NCI-H1930 (cell line): ENCODE measurements around the gene ZMAT3.
"Not testable (repeated sequence)": the region's sequence is repeated elsewhere in the genome, so short reads cannot be mapped to it uniquely, and the experiment has no call there.

ENCODE experiments used
- DNase-seq, 2 experiments: peaks; one replicate each; lab custom pipeline; 2025; lab: John Stamatoyannopoulos, UW

ZMAT3 gene, protein sequence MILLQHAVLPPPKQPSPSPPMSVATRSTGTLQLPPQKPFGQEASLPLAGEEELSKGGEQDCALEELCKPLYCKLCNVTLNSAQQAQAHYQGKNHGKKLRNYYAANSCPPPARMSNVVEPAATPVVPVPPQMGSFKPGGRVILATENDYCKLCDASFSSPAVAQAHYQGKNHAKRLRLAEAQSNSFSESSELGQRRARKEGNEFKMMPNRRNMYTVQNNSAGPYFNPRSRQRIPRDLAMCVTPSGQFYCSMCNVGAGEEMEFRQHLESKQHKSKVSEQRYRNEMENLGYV

DNA sequence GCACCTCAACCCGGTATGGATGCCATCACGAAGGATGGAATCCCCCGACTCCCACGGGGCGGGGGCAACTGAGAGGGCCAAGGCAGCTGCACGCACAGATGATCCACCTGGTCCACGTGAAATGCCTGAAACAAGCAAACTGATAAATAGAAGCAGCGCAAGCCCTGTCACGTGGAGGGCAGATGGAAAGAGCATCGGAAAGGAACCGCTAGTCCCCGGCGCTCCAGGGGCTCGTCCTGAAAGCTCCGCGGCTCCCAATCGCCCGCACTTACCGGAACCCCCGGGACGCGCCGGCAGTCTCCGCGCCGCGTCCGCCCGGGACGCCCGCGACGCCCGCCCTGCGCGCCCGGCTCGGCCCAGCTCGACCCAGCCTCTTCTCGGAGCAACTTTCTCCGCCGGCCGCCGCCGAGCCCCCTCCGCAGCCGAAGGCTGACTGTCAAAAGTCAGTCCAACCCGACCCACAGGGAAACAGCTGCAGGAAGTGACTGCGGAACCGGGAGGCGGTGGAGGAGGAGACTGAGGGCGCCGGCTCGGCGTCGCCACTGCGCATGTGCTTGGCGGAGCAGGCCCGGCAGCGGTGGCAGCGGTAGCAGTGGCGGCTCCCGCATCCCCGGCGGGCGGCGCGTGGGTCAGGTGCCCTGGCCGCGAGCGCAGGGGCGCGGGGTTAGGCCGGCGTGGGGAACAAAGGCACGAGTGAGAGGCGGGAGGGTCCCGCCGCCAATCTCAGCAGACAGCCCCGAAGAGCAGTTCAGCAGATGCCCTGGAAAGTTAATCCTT is at the start of gene ZMAT3:
Gene ZMAT3, minus strand, starts transcription at position 487 of the 777 bp plus-strand sequence. CDS start 4,057 bp downstream, outside the sequence.
- DNase-seq, result peak; percentile 44 to 59

DNA sequence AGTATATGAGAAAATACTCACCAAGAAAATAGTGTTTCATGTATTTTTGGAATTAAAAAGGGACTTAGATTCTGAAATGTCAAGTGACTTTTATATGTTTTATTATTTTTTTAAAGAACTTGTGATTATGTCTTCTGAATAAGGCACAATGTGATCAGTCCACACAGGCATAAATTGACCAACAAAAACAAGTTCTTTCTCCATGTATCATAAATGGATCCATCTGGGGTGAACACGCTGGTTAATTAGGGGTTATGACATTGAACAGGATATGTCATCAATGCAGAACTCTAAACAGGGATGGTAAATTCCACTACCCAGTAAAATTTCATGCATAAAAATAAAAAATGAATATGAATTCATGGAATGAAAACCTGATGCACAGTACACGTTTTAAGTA is 45.2 kb upstream of the ZMAT3 start:
- DNase-seq, result no peak

DNA sequence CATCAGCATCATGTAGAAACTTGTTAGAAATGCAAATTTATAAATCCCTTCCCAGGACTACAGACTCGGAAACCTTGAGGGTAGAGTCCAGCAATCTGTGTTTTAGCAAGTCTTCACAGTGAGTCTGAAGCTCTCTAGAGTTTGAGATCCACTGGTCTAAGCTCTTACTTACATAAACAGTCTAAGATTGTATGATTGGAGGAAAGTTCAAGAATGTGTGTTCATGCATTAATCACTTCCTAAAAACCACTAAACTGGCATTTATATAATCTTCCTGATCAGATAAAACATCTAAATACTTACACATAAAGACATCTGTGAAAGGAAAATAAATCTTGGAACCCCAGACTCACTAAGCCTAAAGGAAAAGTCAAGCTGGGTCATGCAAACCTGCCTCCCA is 43.8 kb upstream of the ZMAT3 start:
- not testable (repeated sequence) for DNase-seq

DNA sequence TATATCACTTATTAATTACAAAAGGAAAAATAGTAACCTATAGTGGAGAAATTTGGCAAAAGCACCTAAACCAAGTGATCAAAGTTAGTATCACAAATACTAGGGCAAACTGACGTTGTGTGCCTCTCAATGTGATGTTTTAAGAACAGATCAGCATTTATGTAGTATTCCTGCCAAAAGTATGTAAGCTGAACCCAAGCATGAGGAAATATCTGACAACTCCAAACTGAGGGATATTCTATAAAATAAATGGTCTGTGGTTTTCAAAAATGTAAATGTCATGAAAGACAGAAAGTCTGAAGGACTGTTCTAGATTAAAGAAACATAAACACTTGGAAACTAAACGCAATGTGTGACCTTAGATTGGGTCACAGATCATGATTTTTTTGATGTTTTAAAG is 42.3 kb upstream of the ZMAT3 start:
- DNase-seq, result no peak

DNA sequence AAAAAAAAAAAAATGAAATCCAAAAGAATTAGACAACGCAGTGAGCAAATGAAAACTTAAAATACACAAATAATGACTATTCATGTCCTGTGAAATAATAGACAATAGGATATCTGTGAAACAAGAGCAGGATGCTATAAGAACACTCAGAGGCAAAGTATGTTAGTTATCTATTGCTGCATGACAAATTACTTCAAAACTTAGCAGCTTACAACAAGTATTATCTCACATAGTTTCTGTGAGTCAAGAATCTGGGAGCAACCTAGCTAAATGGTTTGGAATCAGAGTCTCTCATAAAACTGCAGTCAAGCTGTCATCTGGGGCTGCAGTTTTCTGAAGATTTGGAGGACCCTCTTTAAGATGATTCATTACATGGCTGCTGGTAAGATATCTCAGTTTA is 36.5 kb upstream of the ZMAT3 start:
- DNase-seq, result no peak

DNA sequence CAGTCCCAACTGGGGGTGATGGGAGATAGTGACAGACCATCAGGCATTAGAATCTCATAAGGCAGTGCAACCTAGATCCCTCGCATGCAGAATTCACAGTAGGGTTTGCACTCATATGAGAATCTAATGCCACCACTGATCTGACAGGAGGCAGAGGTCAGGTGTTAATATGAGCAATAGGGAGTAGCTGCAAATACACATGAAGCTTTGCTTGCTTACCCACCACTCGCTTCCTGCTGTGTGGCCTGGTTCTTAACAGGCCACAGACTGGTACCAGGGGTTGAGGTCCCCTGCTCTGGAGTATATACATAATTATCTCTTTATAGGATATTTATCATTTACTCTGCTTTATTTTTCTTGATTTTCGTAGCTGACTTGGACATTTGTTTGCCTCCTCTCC is 36.0 kb upstream of the ZMAT3 start:
- no peak for DNase-seq

DNA sequence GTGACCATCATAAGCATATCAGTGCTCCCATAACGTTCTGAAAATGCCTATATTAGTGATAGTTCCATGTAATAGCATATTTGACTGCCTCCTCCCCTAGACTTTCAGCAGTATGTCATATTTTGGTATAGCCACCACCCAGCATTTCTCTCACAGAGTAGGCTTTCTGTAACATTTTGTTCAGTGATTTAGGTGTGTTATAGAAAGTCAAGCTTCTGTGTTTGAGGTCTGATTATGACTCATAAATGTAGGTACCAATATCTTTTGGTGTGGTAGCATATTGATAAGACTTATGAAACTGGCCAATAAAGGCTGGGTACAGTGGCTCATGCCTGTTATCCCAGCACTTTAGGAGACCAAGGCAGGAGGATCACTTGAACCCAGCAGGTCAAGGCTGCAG is 34.3 kb upstream of the ZMAT3 start:
- DNase-seq, result no peak

DNA sequence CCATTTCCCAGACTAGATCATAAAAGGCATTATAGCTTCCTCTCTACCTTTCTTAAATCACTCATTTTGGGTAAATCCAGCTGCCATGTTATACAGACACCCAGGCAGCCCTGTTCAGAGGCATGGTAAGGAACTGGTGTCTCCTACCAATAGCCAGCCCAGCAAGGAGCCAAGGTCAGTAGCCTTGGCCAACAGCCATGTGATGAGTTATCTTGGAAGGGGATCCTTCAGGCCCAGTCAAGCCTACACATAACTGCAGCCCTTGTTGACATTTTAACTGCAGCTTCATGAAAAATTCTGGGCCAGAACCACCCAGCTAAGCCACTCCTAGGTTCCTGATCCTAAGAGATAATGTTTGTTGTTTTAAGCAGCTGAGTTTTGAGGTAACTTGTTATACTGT is 29.0 kb upstream of the ZMAT3 start:
- no peak for DNase-seq

DNA sequence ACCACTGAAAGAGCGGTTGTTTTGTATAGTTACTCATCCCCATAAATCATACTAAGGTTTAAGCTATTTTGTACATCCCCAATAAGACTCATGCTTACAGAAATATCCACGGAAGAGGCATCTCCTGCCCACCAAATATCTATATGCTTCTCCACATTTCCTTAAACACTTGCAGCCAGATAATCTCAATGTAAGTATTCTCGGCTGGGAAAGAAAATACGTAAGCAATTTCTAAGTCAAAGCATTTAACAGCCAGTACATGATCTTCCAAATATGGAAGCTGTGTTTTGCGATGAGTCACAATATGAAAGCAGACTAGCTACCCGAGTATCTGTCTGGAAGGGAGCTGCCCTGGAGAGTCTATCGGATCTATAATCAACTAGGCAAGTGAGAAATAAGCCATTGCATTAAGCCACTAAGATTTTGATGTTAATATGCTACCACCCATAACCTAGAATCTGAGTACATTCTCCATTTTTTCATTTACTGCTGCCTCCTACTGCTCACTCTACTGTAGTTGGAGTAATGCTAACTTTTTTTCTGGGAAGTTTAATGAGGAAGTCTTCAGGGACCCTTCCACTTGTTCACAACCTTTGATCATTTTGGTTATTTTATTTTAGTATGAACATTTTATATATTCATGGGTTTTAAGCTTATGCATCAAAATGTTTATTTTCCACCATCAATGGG is 26.9 kb upstream of the ZMAT3 start:
- no peak for DNase-seq

DNA sequence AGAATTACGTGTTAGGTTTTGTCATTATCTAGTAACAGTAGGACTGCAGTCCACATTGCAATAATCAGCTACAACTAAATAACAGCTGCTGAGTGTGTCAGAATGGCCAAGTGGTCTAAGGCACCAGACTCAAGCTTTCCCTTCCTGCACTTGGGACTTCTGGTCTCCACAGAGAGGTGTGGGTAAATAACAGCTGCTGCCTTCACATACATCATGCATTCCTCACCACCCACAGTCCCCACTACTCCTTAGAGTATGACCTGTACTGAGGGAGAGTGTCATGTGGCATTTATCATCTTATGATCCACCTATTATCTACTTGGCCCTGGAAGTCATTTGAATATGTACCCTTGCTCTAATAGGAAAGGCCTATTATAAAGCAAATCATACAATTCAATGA is 22.2 kb upstream of the ZMAT3 start:
- no peak for DNase-seq

DNA sequence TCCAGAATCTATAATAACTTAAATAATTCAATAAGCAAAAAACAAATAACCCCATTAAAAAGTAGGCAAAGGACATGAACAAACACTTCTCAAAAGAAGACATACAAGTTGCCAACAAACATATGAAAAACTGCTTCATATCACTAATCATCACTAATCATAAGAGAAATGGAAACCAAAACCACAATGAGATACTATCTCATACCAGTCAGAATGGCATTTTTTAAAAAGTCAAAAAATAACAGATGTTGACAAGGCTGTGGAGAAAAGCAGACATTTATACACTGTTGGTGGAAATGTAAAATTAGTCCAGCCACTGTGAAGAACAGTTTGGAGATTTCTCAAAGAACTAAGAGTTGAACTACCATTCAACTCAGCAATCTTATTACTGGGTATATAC is 19.5 kb upstream of the ZMAT3 start:
- DNase-seq, result no peak

DNA sequence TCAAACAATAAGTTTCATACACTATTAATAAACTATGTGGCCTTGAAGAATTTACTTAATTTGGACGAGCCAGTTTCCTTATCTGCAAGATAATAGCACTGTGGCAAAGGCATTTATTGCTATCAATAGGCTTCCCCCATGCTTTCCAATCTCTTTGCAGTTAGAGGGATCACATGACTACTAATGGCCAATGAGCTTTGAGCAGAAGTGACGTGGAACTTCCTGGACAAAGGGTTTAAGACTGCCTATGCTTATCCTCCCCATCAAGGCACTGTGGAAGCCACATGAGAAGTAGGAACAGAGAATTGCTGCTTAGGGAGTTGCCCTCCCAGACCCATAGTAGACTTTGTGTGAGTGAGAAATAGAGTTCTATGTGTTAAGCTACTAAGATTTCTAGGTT is 16.7 kb upstream of the ZMAT3 start:
- no peak for DNase-seq

DNA sequence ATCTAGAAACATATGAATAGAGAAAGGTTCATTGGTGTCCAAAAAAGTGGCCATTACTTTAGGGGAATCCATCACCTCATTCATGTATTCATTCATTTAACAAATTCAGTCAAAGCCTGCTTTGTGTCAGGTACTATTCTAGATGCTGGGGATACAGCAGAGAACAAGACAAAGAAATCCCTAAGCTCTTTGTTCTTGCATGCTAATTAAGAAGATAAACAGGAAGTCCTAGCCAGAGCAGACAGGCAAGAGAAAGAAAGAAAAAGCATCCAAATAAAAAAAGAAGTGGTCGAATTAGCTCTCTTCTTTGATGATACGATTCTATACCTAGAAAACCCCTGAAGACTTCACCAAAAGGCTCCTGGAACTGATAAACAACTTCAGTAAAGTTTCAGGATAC is 12.4 kb upstream of the ZMAT3 start:
- no peak for DNase-seq

DNA sequence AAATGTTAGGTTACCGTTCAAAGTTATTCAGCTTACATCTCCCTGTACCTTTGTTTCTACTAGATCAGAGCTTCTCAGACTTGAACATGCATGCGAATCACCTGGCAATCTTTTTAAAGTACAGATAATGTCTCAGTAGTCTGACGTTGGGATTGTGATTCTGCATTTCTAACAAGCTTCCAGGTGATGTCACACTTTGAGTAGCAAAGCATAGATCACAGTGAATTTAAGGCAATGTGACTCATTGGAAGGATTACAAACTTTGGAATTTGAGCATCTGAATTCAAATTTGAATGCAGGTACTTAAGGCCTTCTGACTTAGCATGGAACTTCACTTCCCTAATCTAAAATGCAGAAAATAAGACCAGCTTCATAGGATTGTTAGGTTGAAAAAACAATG is 10.8 kb upstream of the ZMAT3 start:
- DNase-seq, result no peak

DNA sequence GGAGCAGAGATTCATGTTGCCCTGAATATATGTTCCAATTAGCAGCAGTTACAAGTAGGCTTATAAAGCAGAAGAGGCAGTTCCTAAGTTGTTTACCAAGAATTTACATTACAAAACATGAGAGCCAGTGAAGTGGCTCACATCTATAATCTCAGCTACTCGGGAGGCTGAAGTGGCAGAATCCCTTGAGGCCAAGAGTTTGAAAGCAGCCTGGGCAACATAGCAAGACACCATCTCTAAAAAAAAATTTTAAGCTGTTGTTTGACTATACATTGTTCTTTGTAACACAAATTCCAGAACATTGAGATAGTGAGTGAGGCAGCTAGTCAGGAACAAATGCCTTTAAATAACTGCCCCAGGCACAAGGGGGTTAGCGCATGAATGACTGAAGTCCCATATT is 10.3 kb upstream of the ZMAT3 start:
- no peak for DNase-seq

DNA sequence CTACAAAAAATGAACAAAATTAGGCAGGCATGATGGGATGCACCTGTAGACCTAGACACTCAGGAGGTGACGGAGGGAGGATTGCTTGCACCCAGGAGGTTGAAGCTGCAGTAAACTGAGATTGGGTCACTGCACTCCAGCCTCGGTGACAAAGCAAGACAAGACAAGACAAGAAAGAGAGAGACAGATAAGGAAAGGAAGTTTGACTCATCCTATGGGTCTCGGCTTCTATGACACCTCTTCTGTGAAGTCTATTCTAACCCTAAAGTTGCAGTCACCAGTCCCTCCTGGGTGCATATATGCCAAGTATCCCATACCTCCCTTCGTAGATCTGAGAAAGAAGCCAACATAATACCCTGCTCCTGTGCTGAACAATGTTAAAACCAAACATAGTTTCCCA is 7.9 kb upstream of the ZMAT3 start:
- DNase-seq, result no peak

DNA sequence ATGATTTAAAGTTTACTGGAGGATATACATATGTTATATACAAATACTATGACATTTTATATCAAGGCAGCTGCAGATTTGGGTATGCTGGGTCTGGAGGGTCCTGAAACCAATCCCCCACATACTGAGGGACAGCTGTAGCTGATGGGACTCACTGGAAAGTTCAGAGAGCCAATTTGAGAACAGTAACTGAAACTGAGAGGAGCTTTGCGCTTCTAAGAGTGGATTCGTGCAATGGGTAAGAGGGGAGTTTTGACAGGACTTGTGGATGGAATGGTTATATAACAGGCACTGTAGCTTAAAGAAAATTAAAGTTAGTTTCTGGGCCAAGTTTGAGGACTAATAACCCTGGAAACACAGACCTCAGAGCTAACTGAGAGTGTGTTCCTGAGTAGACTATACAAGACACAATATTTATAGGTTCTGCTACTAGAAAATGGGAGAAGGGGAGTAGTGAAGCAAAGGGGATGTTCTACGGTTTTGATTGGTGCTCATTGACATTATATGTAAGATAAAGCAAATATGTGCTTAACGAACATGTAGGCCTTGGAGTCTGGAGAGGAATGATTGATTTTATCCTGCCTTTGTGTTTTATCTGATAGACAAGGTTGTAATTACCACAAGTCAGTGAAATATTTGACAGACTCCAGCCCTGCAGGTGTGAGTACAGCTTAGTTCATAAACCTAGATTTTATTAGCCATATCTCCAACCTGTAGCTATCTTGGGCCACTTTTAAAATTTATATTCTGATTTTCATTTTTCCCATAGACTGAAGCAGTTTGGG is 4.8 kb upstream of the ZMAT3 start:
- DNase-seq, result no peak

DNA sequence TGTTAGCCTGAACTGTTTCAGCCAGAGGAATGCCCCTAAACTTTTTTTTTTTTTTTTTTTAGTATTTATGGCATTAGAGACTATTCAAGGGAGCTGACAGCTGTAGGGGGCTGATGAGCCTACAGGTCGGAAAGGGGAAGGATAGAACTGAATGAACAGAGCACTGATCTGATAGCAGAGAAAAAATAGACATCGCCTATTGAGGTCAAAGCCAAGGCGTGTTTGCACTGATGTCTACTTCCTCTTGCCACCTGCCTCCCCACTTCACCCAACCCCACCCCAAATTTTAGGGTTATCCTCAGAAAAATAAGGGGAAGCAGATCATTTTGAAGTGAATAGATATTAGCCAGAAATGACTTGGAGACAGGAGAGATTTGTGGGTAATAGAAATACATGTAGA is 3.0 kb upstream of the ZMAT3 start:
- DNase-seq, result no peak

DNA sequence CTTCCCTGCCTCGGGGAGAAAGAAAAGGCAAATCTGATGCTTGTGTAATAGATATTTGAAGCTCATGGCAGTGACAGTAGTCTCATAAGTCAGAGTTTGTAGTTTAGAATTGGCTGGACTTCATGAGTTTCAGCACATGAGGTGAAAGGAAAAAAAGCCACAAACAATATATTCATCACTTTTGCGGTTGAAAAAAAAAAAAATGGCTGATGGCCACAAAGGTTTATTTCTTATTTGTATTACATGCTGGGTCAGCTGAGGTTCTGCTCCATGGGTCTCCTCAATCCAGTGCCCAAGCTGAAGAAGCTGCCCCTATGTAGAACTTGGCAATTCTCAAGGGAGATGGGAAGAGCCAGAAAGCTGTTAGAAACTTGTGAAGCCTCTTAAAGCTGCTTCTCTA is 2.2 kb upstream of the ZMAT3 start:
- DNase-seq, result no peak

DNA sequence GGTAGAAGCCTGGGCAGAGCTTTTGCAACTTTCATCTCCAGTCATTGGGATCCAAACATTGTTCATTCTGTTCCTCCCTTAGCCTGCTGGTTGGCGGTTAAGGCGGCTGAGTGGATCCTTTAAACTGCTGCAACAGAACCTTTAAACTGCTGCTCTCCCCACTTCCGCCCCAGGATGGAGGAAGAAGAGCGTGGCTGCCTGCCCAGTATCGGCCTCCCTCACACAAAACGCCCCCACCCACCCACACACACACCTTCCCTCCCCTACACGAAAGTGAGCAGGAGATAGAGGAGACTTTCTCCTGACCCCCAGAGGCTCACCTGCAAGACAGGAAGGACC is 460 bp upstream of the ZMAT3 start:
- no peak for DNase-seq

DNA sequence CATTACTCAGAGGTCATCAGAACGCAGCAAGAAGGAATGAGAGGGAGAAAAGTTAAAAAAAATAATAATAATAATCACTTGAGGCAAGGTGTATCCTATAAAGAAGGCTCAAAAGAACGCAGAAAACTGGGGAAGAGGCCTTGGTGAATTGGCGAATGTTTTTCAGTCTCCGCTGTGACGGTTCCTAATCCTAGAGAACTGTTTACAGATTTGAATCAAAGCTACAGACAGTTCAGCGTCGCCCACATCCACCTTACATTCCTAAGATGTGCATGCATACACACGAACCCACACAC is 634 bp downstream of the ZMAT3 start:
- no peak for DNase-seq

DNA sequence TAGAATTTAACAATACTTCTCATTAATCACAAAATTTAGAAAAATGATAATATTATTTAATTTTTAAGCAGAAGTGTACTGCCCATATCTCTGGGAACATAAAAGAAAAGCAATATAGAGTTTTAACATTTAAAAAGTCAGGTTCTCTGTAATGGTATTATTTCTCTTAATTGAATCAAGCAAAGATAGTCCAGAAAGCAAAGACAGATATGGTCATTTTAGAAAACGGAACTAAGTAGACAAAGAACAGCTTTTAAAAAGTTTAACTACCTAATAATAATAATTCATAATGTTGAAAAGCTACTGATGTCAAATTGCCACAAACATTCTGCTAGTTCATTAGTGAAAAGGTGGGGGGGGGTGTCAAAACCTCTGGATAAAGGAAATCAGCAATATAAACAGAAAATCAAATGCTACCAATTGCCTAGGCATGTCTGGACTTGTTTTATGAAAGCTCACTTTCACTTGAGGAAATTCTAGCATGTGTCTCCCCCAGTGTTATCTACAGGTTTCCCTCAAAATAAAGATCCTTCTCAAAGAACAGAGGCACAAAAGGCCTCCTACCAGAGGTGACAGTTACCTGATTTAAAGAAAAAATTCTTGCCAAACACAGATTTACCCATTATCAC is 1.7 kb downstream of the ZMAT3 start:
- no peak for DNase-seq
